Hematopoietic multipotent progenitor cell treated with erythropoietin and hydrocortisone succinate and interleukin-3 and kit ligand, for 4 days (in vitro differentiated cells): ENCODE measurements around the gene STX10.
"Not testable (repeated sequence)": the region's sequence is repeated elsewhere in the genome, so short reads cannot be mapped to it uniquely, and the experiment has no call there.

ENCODE experiments used
- DNase-seq: peaks from one replicate; pipeline ENCODE4 v3.0.0-alpha.2; 2015

Gene STX10

GRCh38 chr19:13150187-13150930 is at the start of gene STX10, which contains the start of gene IER2:
STX10 (minus strand) TSS chr19:13150375; CDS start chr19:13150173, 202 bp downstream.
IER2 (plus strand) TSS chr19:13150411; CDS start chr19:13153187, 2,776 bp downstream.
- peak; percentile 98 for DNase-seq

GRCh38 chr19:13198634-13199033 is 48.5 kb upstream of the STX10 start:
- DNase-seq, result no peak

- DNase-seq, result peak; percentile 27
These were observed 45.5 kb upstream of the STX10 start for GRCh38 chr19:13195678-13196077.

- no peak for DNase-seq
These were observed 40.8 kb upstream of the STX10 start for GRCh38 chr19:13190781-13191540.

GRCh38 chr19:13189600-13189999 is 39.4 kb upstream of the STX10 start:
- no peak for DNase-seq

- DNase-seq, result no peak
These were observed 37.2 kb upstream of the STX10 start for GRCh38 chr19:13187419-13187818.

GRCh38 chr19:13186688-13187087 is 36.5 kb upstream of the STX10 start:
- DNase-seq, result not testable (repeated sequence)

- DNase-seq, result not testable (repeated sequence)
These were observed 35.8 kb upstream of the STX10 start for GRCh38 chr19:13185763-13186657.

- not testable (repeated sequence) for DNase-seq
These were observed 34.8 kb upstream of the STX10 start for GRCh38 chr19:13184926-13185325.

GRCh38 chr19:13181747-13182388 is 31.7 kb upstream of the STX10 start:
- DNase-seq, result peak; percentile 75

- DNase-seq, result not testable (repeated sequence)
These were observed 28.1 kb upstream of the STX10 start for GRCh38 chr19:13178291-13178690.

- DNase-seq, result not testable (repeated sequence)
These were observed 27.4 kb upstream of the STX10 start for GRCh38 chr19:13177584-13177983.

- no peak for DNase-seq
These were observed 26.2 kb upstream of the STX10 start for GRCh38 chr19:13176345-13176744.

- no peak for DNase-seq
These were observed 23.1 kb upstream of the STX10 start for GRCh38 chr19:13173139-13173737.

- peak; percentile 86 for DNase-seq
These were observed 22.4 kb upstream of the STX10 start for GRCh38 chr19:13172346-13173138.

- no peak for DNase-seq
These were observed 21.0 kb upstream of the STX10 start for GRCh38 chr19:13171146-13171545.

- no peak for DNase-seq
These were observed 19.6 kb upstream of the STX10 start for GRCh38 chr19:13169769-13170168.

- DNase-seq, result not testable (repeated sequence)
These were observed 16.0 kb upstream of the STX10 start for GRCh38 chr19:13166151-13166550.

GRCh38 chr19:13165162-13165997 is 15.2 kb upstream of the STX10 start:
- DNase-seq, result no peak
